A549 (cell line): ENCODE measurements around the gene EDIL3. TPM values are rescaled to one million over a fixed set of nuclear protein-coding genes. Genes with fewer than 3 reads are reported as not detected.

ENCODE experiments used
- ATAC-seq, 2 experiments: fragments of 200-7000 bp in 1 of 2; fragments of >200 bp in 1 of 2; cut with Nextera tagmentation in 1 of 2; cut with Tn5 transposase in 1 of 2; 3 replicates each; pipeline versions ENCODE4 v1.8.0 to v1.9.1; 2018 to 2020; ENCODE audit warnings: mild to moderate bottlenecking in 1 of 2, moderate library complexity in 1 of 2
- CTCF ChIA-PET: fragments of 300-600 bp; sonication (Branson Sonifier 250); formaldehyde crosslinking; extraction: SDS; loops from one replicate; lab custom pipeline; 2021; ENCODE audit warnings: antibody characterized with exemption, inconsistent platforms; lab: Yijun Ruan, JAX
- POLR2A ChIA-PET: fragments of 350-600 bp; formaldehyde crosslinking; extraction: SDS; loops from one replicate; lab custom pipeline; 2021; ENCODE audit warnings: antibody characterized with exemption, inconsistent platforms; lab: Yijun Ruan, JAX
- DNase-seq, 2 experiments: peaks; one replicate each; pipeline versions ENCODE4 v3.0.0 to v3.0.0-alpha.2; 2011 to 2016; ENCODE audit warnings: low read depth in 1 of 2, low spot score in 1 of 2
- FAIRE-seq: peaks from 2 replicates; lab custom pipeline; 2011; peaks lifted over from hg19 to GRCh38; lab: Jason Lieb, UNC
- H3K27ac ChIP-seq, 2 experiments: fragments of >200 bp; sonication (Bioruptor Twin); formaldehyde crosslinking; 3 replicates each; pipeline ENCODE4 v1.5.1; 2016 to 2017
- H3K4me1 ChIP-seq: fragments of >200 bp; sonication (Bioruptor Twin); formaldehyde crosslinking; 3 replicates; pipeline ENCODE4 v1.6.1; 2016
- H3K4me2 ChIP-seq: fragments of >200 bp; sonication (Bioruptor Twin); formaldehyde crosslinking; 3 replicates; pipeline ENCODE4 v1.6.1; 2016
- H3K4me3 ChIP-seq: fragments of >200 bp; sonication (Bioruptor Twin); formaldehyde crosslinking; 3 replicates; pipeline ENCODE4 v1.5.1; 2016
- H3K9me3 ChIP-seq: fragments of >200 bp; sonication (Bioruptor Twin); formaldehyde crosslinking; 3 replicates; pipeline ENCODE4 v1.6.1; 2016
- EHF ChIP-seq: fragments of 250-450 bp; sonication (Bioruptor Pico); IDR thresholded peaks from 2 replicates; pipeline ENCODE4 v1.5.0; 2020; ENCODE audit warnings: mild to moderate bottlenecking
- EHMT2 ChIP-seq: fragments of 200-600 bp; sonication (generic); IDR thresholded peaks from 2 replicates; pipeline ENCODE4 v1.6.1; 2016; ENCODE audit warnings: antibody characterized with exemption, low read depth, mild to moderate bottlenecking, moderate library complexity
- EP300 ChIP-seq, 2 experiments: fragments of >200 bp; sonication (Bioruptor Twin); formaldehyde crosslinking; IDR thresholded peaks; 2 replicates in 1 of 2; 3 replicates in 1 of 2; pipeline ENCODE4 v1.6.1; 2016 to 2017
- FOXS1 ChIP-seq: fragments of 250-450 bp; sonication (Bioruptor Pico); IDR thresholded peaks from 2 replicates; pipeline ENCODE4 v1.5.0; 2020; ENCODE audit warnings: mild to moderate bottlenecking, moderate library complexity
- HDAC2 ChIP-seq: fragments of 200-600 bp; sonication (generic); IDR thresholded peaks from 2 replicates; pipeline ENCODE4 v1.6.1; 2016
- HES2 ChIP-seq: fragments of >200 bp; sonication (Bioruptor Twin); formaldehyde crosslinking; IDR thresholded peaks from 2 replicates; pipeline ENCODE4 v1.6.1; 2016
- HEYL ChIP-seq: fragments of 250-450 bp; sonication (Bioruptor Pico); IDR thresholded peaks from 2 replicates; pipeline ENCODE4 v1.8.0; 2021; ENCODE audit warnings: mild to moderate bottlenecking, moderate library complexity
- HMGXB4 ChIP-seq: fragments of 250-450 bp; sonication (Bioruptor Pico); IDR thresholded peaks from 2 replicates; pipeline ENCODE4 v1.5.0; 2021; ENCODE audit warnings: mild to moderate bottlenecking, moderate library complexity, borderline replicate concordance
- HOXA7 ChIP-seq: fragments of 250-450 bp; sonication (Bioruptor Pico); IDR thresholded peaks from 2 replicates; pipeline ENCODE4 v1.5.0; 2020; ENCODE audit warnings: mild to moderate bottlenecking, moderate library complexity
- HOXB5 ChIP-seq: fragments of 250-450 bp; sonication (Bioruptor Pico); IDR thresholded peaks from 2 replicates; pipeline ENCODE4 v1.5.0; 2020; ENCODE audit warnings: mild to moderate bottlenecking, moderate library complexity
- JUN ChIP-seq, 2 experiments: fragments of >200 bp; sonication (Bioruptor Twin); formaldehyde crosslinking; IDR thresholded peaks; 2 replicates in 1 of 2; 3 replicates in 1 of 2; pipeline ENCODE4 v1.6.1; 2016 to 2017
- MYC ChIP-seq: IDR thresholded peaks from 2 replicates; pipeline ENCODE4 v1.6.1; 2012; ENCODE audit warnings: mild to moderate bottlenecking, inconsistent platforms, low read length, improper control_type of control experiment, borderline replicate concordance
- POLR2A ChIP-seq: IDR thresholded peaks from 2 replicates; pipeline ENCODE4 v1.6.1; 2012; ENCODE audit warnings: mild to moderate bottlenecking, low read length
- POLR2AphosphoS2 ChIP-seq: conservative IDR thresholded peaks from 2 replicates; pipeline ENCODE4 v1.6.1; 2012; ENCODE audit warnings: low read length, improper control_type of control experiment, inconsistent platforms
- SMC3 ChIP-seq: fragments of >200 bp; sonication (Bioruptor Twin); formaldehyde crosslinking; IDR thresholded peaks from 3 replicates; pipeline ENCODE4 v1.6.1; 2018; ENCODE audit warnings: inconsistent platforms
- SREBF2 ChIP-seq: fragments of 450-650 bp; IDR thresholded peaks from 2 replicates; pipeline ENCODE4 v1.6.1; 2014; ENCODE audit warnings: mild to moderate bottlenecking, moderate library complexity
- WGBS: methylation state at CpG from one replicate; pipeline ENCODE4 v1.1.6; 2017; ENCODE audit errors: missing lambda C conversion rate; 5-methylcytosine and 5-hydroxymethylcytosine counted together
- polyA plus RNA-seq, 4 experiments: library from polyadenylated mRNA; depleted of rRNA in 3 of 4; stranded (reverse); fragments of >200 nt; fragmentation: RNase III in 1 of 4; extraction: RNeasy Plus Mini Kit Qiagen cat#74134 plus additional on column Dnase treatment in 1 of 4; gene quantifications; 2 replicates in 3 of 4; 3 replicates in 1 of 4; pipeline ENCODE4 v1.2.3, GENCODE V29; 2011 to 2017

The EDIL3 gene
- polyA plus RNA-seq, 2 of the 4 experiments (the other 2 are of a cell fraction), result 0.12 to 0.14 TPM

- no peak for DNase-seq
- ChIA-PET CTCF (no interaction called here), POLR2A (no interaction called here)
- ATAC-seq, result no peak
- 26% methylated on average over 4 of the region's 4 CpGs for WGBS
- H3K27ac ChIP-seq, result no peak overlapping the region
- peak; percentile 54 for FAIRE-seq
- H3K4me2 ChIP-seq, result no peak overlapping the region
- no peaks in the 10 kb centered on the region for H3K9me3 ChIP-seq
- no peak overlapping the region for H3K4me3 ChIP-seq
- no peaks in the 10 kb centered on the region for H3K4me1 ChIP-seq
- no peak for TF ChIP-seq HEYL
- TF ChIP-seq EP300 (IDR thresholded peaks at IDR 0.05), result no peak
Observed at GRCh38 chr5:83919071-83920041, 465.3 kb downstream of the EDIL3 start.

GRCh38 chr5:83917261-83917908 is 467.3 kb downstream of the EDIL3 start:
- DNase-seq, result no peak
- Histone ChIP-seq H3K4me3 (no peak overlapping the region), H3K4me2 (no peak overlapping the region), H3K9me3 (no peaks in the 10 kb centered on the region)
- POLR2A ChIA-PET, result no interaction called here
- no peak for TF ChIP-seq HES2
- no peak for TF ChIP-seq POLR2A
- no peak for TF ChIP-seq POLR2AphosphoS2
- no peak for TF ChIP-seq JUN (IDR thresholded peaks at IDR 0.05)
- no peak for TF ChIP-seq HOXB5 (CRISPR knock-in tag)
- no peak for TF ChIP-seq MYC
- TF ChIP-seq, all 56 proteins: peak for 0
- WGBS, result 37% methylated on average over 4 of the region's 4 CpGs
- H3K27ac ChIP-seq, result no peak overlapping the region
- ATAC-seq (no peak), FAIRE-seq (no peak)
- H3K4me1 ChIP-seq, result no peaks in the 10 kb centered on the region
- CTCF ChIA-PET, result interaction anchor here (1.1 kb wide), 1 partner anchor 10 kb away, joined by 3 read pairs; no protein-coding TSS in a partner anchor

GRCh38 chr5:83914662-83915418 is 469.8 kb downstream of the EDIL3 start:
- no peaks in the 10 kb centered on the region for H3K9me3 ChIP-seq
- TF ChIP-seq HDAC2, result no peak
- no peak for TF ChIP-seq FOXS1 (CRISPR knock-in tag)
- TF ChIP-seq EHMT2, result no peak
- TF ChIP-seq EHF (CRISPR knock-in tag), result no peak
- no peak for TF ChIP-seq HOXA7
- no peak for TF ChIP-seq SREBF2
- no peak for TF ChIP-seq SMC3
- TF ChIP-seq HMGXB4 (CRISPR knock-in tag), result no peak
- TF ChIP-seq, all 56 proteins: peak for 0
- DNase-seq (no peak), ATAC-seq (no peak), FAIRE-seq (no peak)
- ChIA-PET POLR2A (no interaction called here), CTCF (interaction anchor here (1.6 to 1.9 kb wide), 2 partner anchors 13 to 15 kb away, joined by 5 to 7 read pairs; no protein-coding TSS in a partner anchor)
- 37% methylated on average over 4 of the region's 4 CpGs for WGBS
- H3K4me2 ChIP-seq, result no peak overlapping the region
- H3K4me1 ChIP-seq, result no peaks in the 10 kb centered on the region
- no peak overlapping the region for H3K4me3 ChIP-seq
- H3K27ac ChIP-seq, result no peak overlapping the region
